Astrocyte of the cerebellum (primary cell): ENCODE measurements around the gene ATP5F1A.

Experiments
- DNase-seq: peaks from one replicate; pipeline ENCODE4 v3.0.0-alpha.2; 2011; ENCODE audit warnings: low read depth
- H3K4me3 ChIP-seq: 2 replicates; pipeline ENCODE4 v1.5.1; 2011; ENCODE audit warnings: mild to moderate bottlenecking, low read depth, low read length, moderate library complexity
- CTCF ChIP-seq: IDR thresholded peaks from 2 replicates; pipeline ENCODE4 v1.5.1; 2012; ENCODE audit warnings: low read length, low read depth, moderate library complexity, mild to moderate bottlenecking; ENCODE audit errors: missing control alignments
- in situ Hi-C: cut with HindIII; loops from 2 replicates; pipeline ENCODE4 v1.10.0; 2017; ENCODE audit warnings: low sequenced_read_pairs

ATP5F1A gene

DNA sequence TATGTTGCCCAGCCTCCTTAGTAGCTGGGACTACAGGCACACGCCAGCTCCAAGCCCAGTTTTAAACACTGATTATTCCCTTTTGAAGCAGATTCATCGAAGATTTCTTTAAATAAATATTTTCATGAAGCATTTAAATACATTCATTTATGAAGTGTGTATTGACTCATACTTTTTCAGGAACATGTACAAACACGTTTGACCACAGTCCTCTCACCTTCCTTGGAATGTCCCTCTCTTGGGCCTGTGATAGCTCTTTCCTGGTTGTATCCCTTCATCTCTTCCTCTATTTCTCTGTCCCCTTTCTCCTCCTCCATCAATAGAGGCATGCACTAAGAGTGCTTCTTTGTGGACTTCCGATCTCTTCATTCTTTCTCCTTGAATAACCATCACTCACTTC lies 28.6 kb downstream of the ATP5F1A start:
- H3K4me3 ChIP-seq: no peak overlapping the region
- TF ChIP-seq CTCF: no peak

DNA sequence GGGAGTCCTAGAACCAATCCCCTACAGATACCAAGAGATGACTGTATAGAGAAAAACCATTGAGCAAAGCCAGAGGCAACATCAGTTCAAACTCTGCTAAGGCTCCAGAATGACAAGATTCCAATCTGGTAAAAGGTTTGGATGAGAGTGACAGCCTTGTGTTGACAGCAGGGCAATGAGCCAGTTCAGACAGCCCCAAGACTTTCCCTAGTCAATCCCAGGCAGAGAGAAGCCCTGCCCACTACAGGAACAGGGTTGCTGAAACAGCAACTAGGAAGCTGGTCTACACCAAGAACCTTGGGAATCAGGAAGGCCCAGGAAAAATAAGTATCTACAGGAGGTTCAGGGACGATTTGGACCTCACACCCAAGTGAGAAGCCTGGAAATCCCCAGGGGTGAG lies 29.3 kb downstream of the ATP5F1A start:
- H3K4me3 ChIP-seq: no peak overlapping the region
- no peak for DNase-seq
- in situ Hi-C loops: no loop called here
- TF ChIP-seq CTCF: no peak

More for the DNA sequence above, 28.6 kb downstream of the ATP5F1A start:
- in situ Hi-C loops: no loop called here
- no peak for DNase-seq

- H3K4me3 ChIP-seq: no peak overlapping the region
- TF ChIP-seq CTCF: no peak
- DNase-seq: no peak
- in situ Hi-C loops: no loop called here
Observed at GRCh38 chr18:46067438-46068007, 30.6 kb downstream of the ATP5F1A start.

DNA sequence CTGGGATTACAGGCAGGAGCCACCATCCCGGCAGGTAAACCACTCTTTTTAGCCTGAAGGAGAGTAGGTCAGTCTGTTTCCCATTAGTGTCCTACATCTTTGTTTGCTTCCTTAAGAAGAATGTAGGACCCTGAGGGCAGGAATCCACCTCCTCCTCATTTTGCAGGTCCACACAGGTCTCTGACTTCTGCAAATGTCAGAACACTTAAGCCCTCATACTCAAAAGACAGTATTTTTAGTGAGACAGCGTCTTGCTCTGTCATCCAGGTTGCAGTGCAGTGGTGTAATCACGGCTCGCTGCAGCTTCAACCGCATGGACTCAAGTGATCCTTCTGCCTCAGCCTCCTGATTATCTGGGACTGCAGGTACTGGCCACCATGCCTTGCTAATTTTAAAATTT lies 35.3 kb downstream of the ATP5F1A start:
- DNase-seq: no peak
- no peak for TF ChIP-seq CTCF
- H3K4me3 ChIP-seq: no peak overlapping the region
- in situ Hi-C loops: no loop called here

DNA sequence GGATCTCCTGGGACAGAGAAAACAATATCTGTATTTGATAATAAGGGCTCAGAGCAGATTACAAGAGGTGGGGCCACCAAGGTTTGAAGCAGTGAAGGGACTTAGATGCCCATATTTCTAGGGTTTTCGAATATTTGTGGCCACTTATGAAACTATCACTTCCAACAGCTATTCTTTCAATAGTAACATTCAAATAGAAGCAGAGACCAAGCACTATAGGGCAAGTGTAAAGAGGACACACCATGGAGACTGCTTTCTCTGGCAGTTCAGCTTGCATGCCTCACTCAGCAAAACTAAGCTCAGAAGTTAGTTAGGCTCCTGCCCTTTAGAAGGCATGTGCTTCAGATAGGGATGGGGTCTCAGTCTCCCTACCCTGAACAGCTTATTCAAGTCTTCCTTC lies 36.3 kb downstream of the ATP5F1A start:
- H3K4me3 ChIP-seq: no peak overlapping the region
- TF ChIP-seq CTCF: no peak
- no peak for DNase-seq
- in situ Hi-C loops: no loop called here

DNA sequence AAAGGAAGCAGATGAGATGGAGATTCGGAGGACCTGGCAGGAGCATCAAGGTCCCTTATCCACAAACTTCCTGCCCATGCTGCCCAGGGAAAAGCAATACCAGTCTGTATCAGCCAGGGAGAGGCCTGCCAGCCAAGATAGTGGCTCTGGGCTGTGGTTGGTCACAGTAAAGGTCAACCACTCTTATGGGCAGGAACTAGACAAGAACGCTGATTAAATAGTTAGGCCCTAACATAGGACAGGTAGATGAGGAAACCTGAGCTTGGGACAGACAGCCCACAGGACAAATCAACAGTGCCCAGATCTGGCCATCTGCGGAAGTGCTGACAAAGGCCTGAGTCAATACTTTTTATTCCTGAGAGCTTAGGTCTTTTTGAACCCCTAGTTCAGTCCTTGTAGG lies 36.7 kb downstream of the ATP5F1A start:
- no peak for TF ChIP-seq CTCF
- DNase-seq: no peak
- in situ Hi-C loops: no loop called here
- no peak overlapping the region for H3K4me3 ChIP-seq
